IMR-90 (cell line): ENCODE results near the gene NBEAL1. TPM values are rescaled to one million over a fixed set of nuclear protein-coding genes. Genes with fewer than 3 reads are reported as not detected.

Experiments
- ATAC-seq: fragments of 200-7000 bp; cut with Tn5 transposase; 2 replicates; pipeline ENCODE4 v1.9.1; 2020; ENCODE audit warnings: low read depth, mild to moderate bottlenecking, moderate library complexity
- BruUV-seq: library from RNA; stranded (reverse); fragments of 400-500 nt; replicated peaks from 2 replicates; lab custom pipeline; 2021; lab: Mats Ljungman, UMichigan
- CTCF ChIA-PET: fragments of 300-600 bp; formaldehyde crosslinking; extraction: SDS; loops from one replicate; lab custom pipeline; 2021; ENCODE audit warnings: antibody characterized with exemption; lab: Yijun Ruan, JAX
- POLR2A ChIA-PET: fragments of 300-600 bp; sonication (Branson Sonifier 250); formaldehyde crosslinking; loops from one replicate; lab custom pipeline; 2022; ENCODE audit warnings: antibody characterized with exemption; ENCODE audit not compliant: unreplicated experiment; lab: Charles Lee
- DNase-seq: peaks from one replicate; pipeline ENCODE4 v3.0.0; 2013
- H2AFZ ChIP-seq: replicated peaks from 2 replicates; pipeline ENCODE3; 2013; ENCODE audit warnings: low read length, mild to moderate bottlenecking; ENCODE audit not compliant: poor library complexity
- H2AK5ac ChIP-seq: 2 replicates; pipeline ENCODE4 v1.6.1; 2013; ENCODE audit warnings: low read depth, low read length, inconsistent platforms
- H2AK9ac ChIP-seq: replicated peaks from 2 replicates; pipeline ENCODE3; 2013; ENCODE audit warnings: mild to moderate bottlenecking, low read depth, low read length, moderate library complexity; ENCODE audit not compliant: poor library complexity
- H2BK120ac ChIP-seq: 2 replicates; pipeline ENCODE4 v1.6.1; 2013; ENCODE audit warnings: low read depth, low read length, inconsistent platforms
- H2BK15ac ChIP-seq: 3 replicates; pipeline ENCODE4 v1.6.1; 2013; ENCODE audit warnings: low read depth, low read length, inconsistent platforms
- H2BK20ac ChIP-seq: 2 replicates; pipeline ENCODE4 v1.6.1; 2013; ENCODE audit warnings: low read depth, mild to moderate bottlenecking, inconsistent platforms, low read length, moderate library complexity
- H2BK5ac ChIP-seq: 2 replicates; pipeline ENCODE4 v1.6.1; 2013; ENCODE audit warnings: mild to moderate bottlenecking, low read depth, low read length, inconsistent platforms; ENCODE audit not compliant: poor library complexity, severe bottlenecking
- H3K14ac ChIP-seq: replicated peaks from 2 replicates; pipeline ENCODE4 v1.6.1; 2013; ENCODE audit warnings: low read depth, low read length, inconsistent platforms
- H3K18ac ChIP-seq: 2 replicates; pipeline ENCODE4 v1.6.1; 2013; ENCODE audit warnings: low read depth, low read length, control low read depth
- H3K23ac ChIP-seq: 2 replicates; pipeline ENCODE4 v1.6.1; 2013; ENCODE audit warnings: low read depth, low read length, inconsistent platforms
- H3K27ac ChIP-seq: 2 replicates; pipeline ENCODE4 v1.5.1; 2013; ENCODE audit warnings: mild to moderate bottlenecking, control low read depth, low read length; ENCODE audit not compliant: insufficient read depth
- H3K27me3 ChIP-seq: 2 replicates; pipeline ENCODE4 v1.6.1; 2013; ENCODE audit warnings: low read length; ENCODE audit not compliant: control insufficient read depth, insufficient read depth
- H3K36me3 ChIP-seq: 2 replicates; pipeline ENCODE4 v1.6.1; 2013; ENCODE audit warnings: low read length, mixed read lengths; ENCODE audit not compliant: control insufficient read depth, insufficient read depth
- H3K4ac ChIP-seq: 2 replicates; pipeline ENCODE4 v1.6.1; 2013; ENCODE audit warnings: low read depth, low read length, inconsistent platforms
- H3K4me1 ChIP-seq: 2 replicates; pipeline ENCODE4 v1.6.1; 2013; ENCODE audit warnings: low read length, mixed read lengths; ENCODE audit not compliant: control insufficient read depth, insufficient read depth
- H3K4me2 ChIP-seq: 2 replicates; pipeline ENCODE4 v1.6.1; 2013; ENCODE audit warnings: low read depth, mild to moderate bottlenecking, control low read depth, low read length, moderate library complexity
- H3K4me3 ChIP-seq: 2 replicates; pipeline ENCODE4 v1.5.1; 2013; ENCODE audit warnings: low read depth, mild to moderate bottlenecking, control low read depth, low read length, moderate library complexity; ENCODE audit not compliant: insufficient read depth
- H3K56ac ChIP-seq: 2 replicates; pipeline ENCODE4 v1.6.1; 2013; ENCODE audit warnings: low read length, inconsistent platforms; ENCODE audit not compliant: insufficient read depth; ENCODE audit errors: extremely low read depth
- H3K79me1 ChIP-seq, 2 experiments: 2 replicates each; pipeline ENCODE4 v1.6.1; 2013; ENCODE audit warnings: low read length in 2 of 2, inconsistent platforms in 1 of 2, low read depth in 1 of 2
- H3K9ac ChIP-seq: 2 replicates; pipeline ENCODE4 v1.6.1; 2013; ENCODE audit warnings: low read depth, low read length, control low read depth
- H3K9me1 ChIP-seq: 2 replicates; pipeline ENCODE4 v1.6.1; 2013; ENCODE audit warnings: low read length, inconsistent platforms; ENCODE audit not compliant: insufficient read depth
- H3K9me3 ChIP-seq: 2 replicates; pipeline ENCODE4 v1.6.1; 2013; ENCODE audit warnings: low read length; ENCODE audit not compliant: control insufficient read depth, insufficient read depth
- H4K20me1 ChIP-seq: 2 replicates; pipeline ENCODE4 v1.6.1; 2013; ENCODE audit warnings: low read length, inconsistent platforms; ENCODE audit not compliant: insufficient read depth
- H4K5ac ChIP-seq: 2 replicates; pipeline ENCODE4 v1.6.1; 2013; ENCODE audit warnings: mild to moderate bottlenecking, low read depth, low read length, control low read depth
- H4K8ac ChIP-seq, 2 experiments: 2 replicates each; pipeline ENCODE4 v1.6.1; 2013; ENCODE audit warnings: low read depth in 2 of 2, low read length in 2 of 2, control low read depth in 1 of 2, inconsistent platforms in 1 of 2
- H4K91ac ChIP-seq: 2 replicates; pipeline ENCODE4 v1.6.1; 2013; ENCODE audit warnings: low read depth, low read length, inconsistent platforms; ENCODE audit not compliant: insufficient read depth
- BHLHE40 ChIP-seq: fragments of 150-350 bp; IDR thresholded peaks from 2 replicates; pipeline ENCODE4 v1.6.1; 2016; ENCODE audit warnings: mild to moderate bottlenecking, low read depth, low read length
- CEBPB ChIP-seq: IDR thresholded peaks from 2 replicates; pipeline ENCODE4 v1.6.1; 2012; ENCODE audit warnings: low read depth, low read length, improper control_type of control experiment
- CHD1 ChIP-seq: IDR thresholded peaks from 2 replicates; pipeline ENCODE4 v1.6.1; 2012; ENCODE audit warnings: low read depth, low read length, improper control_type of control experiment
- CTCF ChIP-seq: conservative IDR thresholded peaks from 2 replicates; pipeline ENCODE4 v1.5.1; 2012; ENCODE audit warnings: mild to moderate bottlenecking, low read depth, low read length, improper control_type of control experiment
- ELK1 ChIP-seq: fragments of 150-350 bp; IDR thresholded peaks from 2 replicates; pipeline ENCODE4 v1.6.1; 2016; ENCODE audit warnings: low read depth, mild to moderate bottlenecking, low read length, moderate library complexity, borderline replicate concordance
- MAFK ChIP-seq: IDR thresholded peaks from 2 replicates; pipeline ENCODE4 v1.6.1; 2012; ENCODE audit warnings: low read depth, low read length, improper control_type of control experiment
- MAZ ChIP-seq: IDR thresholded peaks from 2 replicates; pipeline ENCODE4 v1.6.1; 2012; ENCODE audit warnings: low read depth, mild to moderate bottlenecking, low read length, improper control_type of control experiment, moderate library complexity, borderline replicate concordance
- MXI1 ChIP-seq: IDR thresholded peaks from 2 replicates; pipeline ENCODE4 v1.6.1; 2012; ENCODE audit warnings: low read depth, mild to moderate bottlenecking, low read length, moderate library complexity, borderline replicate concordance
- NFE2L2 ChIP-seq: fragments of 150-350 bp; IDR thresholded peaks from 2 replicates; pipeline ENCODE4 v1.6.1; 2016; ENCODE audit warnings: low read depth, mild to moderate bottlenecking, low read length
- RAD21 ChIP-seq: IDR thresholded peaks from 2 replicates; pipeline ENCODE4 v1.6.1; 2012; ENCODE audit warnings: low read length, improper control_type of control experiment
- RCOR1 ChIP-seq: IDR thresholded peaks from 2 replicates; pipeline ENCODE4 v1.6.1; 2012; ENCODE audit warnings: mild to moderate bottlenecking, low read length, improper control_type of control experiment; ENCODE audit not compliant: insufficient replicate concordance
- RFX5 ChIP-seq: IDR thresholded peaks from 2 replicates; pipeline ENCODE4 v1.8.0; 2012; ENCODE audit warnings: low read depth, mild to moderate bottlenecking, low read length, moderate library complexity
- SMC3 ChIP-seq: fragments of 150-350 bp; IDR thresholded peaks from 2 replicates; pipeline ENCODE4 v1.6.1; 2016; ENCODE audit warnings: low read depth, mild to moderate bottlenecking, antibody characterized with exemption, low read length, moderate library complexity
- USF2 ChIP-seq: fragments of 150-350 bp; IDR thresholded peaks from 2 replicates; pipeline ENCODE4 v1.6.1; 2017; ENCODE audit warnings: mild to moderate bottlenecking, antibody characterized with exemption, low read length, low read depth
- WGBS, 2 experiments: methylation state at CpG; one replicate each; pipeline versions ENCODE4 v1.1.5 to v1.1.7; 2013; ENCODE audit warnings: missing lambda C conversion rate in 2 of 2; ENCODE audit not compliant: insufficient read length in 1 of 2; ENCODE audit errors: extremely low coverage in 2 of 2; 5-methylcytosine and 5-hydroxymethylcytosine counted together
- dilution Hi-C: fragments of 300-500 bp; cut with HindIII; formaldehyde crosslinking; loops from one replicate; pipeline ENCODE4 v1.14.3; 2018; ENCODE audit warnings: low sequenced_read_pairs; ENCODE audit not compliant: unreplicated experiment
- in situ Hi-C: fragments of 300-500 bp; cut with MboI; formaldehyde crosslinking; loops from 3 replicates; pipeline ENCODE4 v1.14.3; 2019; ENCODE audit warnings: low sequenced_read_pairs, inconsistent platforms, mixed read lengths
- intact Hi-C: fragments of 100-400 bp; cut with micrococcal nuclease; formaldehyde crosslinking; loops from 2 replicates; pipeline ENCODE4 v1.10.0; 2022
- polyA plus RNA-seq, 3 experiments: library from polyadenylated mRNA; depleted of rRNA; stranded (reverse); fragments of >200 nt; gene quantifications; 2 replicates each; pipeline ENCODE4 v1.2.3, GENCODE V29; 2012; ENCODE audit warnings: low replicate concordance in 1 of 3
- total RNA-seq: library from RNA; depleted of rRNA; stranded (reverse); fragments of >200 nt; gene quantifications from 2 replicates; pipeline ENCODE4 v1.2.3, GENCODE V29; 2012

The NBEAL1 gene
- total and polyA plus RNA-seq, 2 of the 4 experiments (the other 2 are of a cell fraction): 6.4 to 38.0 TPM

- TF ChIP-seq CTCF (no peak), RFX5 (no peak), MAZ (no peak), BHLHE40 (no peak)
These were observed 227.8 kb downstream of the NBEAL1 start (continued) for GRCh38 chr2:203242518-203242917.

GRCh38 chr2:203246646-203247045 lies 232.0 kb downstream of the NBEAL1 start:
- in situ Hi-C loops: loop anchor here (25.0 kb wide), 1 partner anchor 566 kb away; no protein-coding TSS in a partner anchor
- peaks cover 18% of the 10 kb centered on the region for H3K36me3 ChIP-seq
- TF ChIP-seq RCOR1: no peak
- no peak for TF ChIP-seq CEBPB
- TF ChIP-seq RFX5: no peak
- no peak for TF ChIP-seq SMC3
- TF ChIP-seq CHD1: no peak
- TF ChIP-seq MAFK: no peak
- TF ChIP-seq USF2: no peak
- TF ChIP-seq RAD21: no peak
- no peak for TF ChIP-seq NFE2L2
- TF ChIP-seq MAZ: no peak
- no peak for TF ChIP-seq ELK1
- TF ChIP-seq MXI1: no peak

More at GRCh38 chr2:203246646-203247045, 232.0 kb downstream of the NBEAL1 start:
- H3K4ac ChIP-seq: no peak overlapping the region
- no peak overlapping the region for H3K18ac ChIP-seq
- BruUV-seq: no TSS peak
- H3K9me1 ChIP-seq: no peaks in the 10 kb centered on the region
- H3K27ac ChIP-seq: no peak overlapping the region
- no peak overlapping the region for H3K4me2 ChIP-seq
- ATAC-seq (no peak), DNase-seq (no peak)
- H3K4me3 ChIP-seq: no peak overlapping the region
- H3K4me1 ChIP-seq: no peaks in the 10 kb centered on the region
- no peaks in the 10 kb centered on the region for H3K9me3 ChIP-seq
- intact Hi-C loops: no loop called here
- no peak overlapping the region for H2AK5ac ChIP-seq
- no peaks in the 10 kb centered on the region for H3K27me3 ChIP-seq
- no peak overlapping the region for H4K8ac ChIP-seq
- H3K56ac ChIP-seq: no peak overlapping the region
- no peak overlapping the region for H2BK20ac ChIP-seq
- no peaks in the 10 kb centered on the region for H4K20me1 ChIP-seq
- WGBS, 2 experiments: no CpG with 5 or more reads among the region's 3 CpGs
- no peak overlapping the region for H2AFZ ChIP-seq
- no peak overlapping the region for H2BK15ac ChIP-seq
- CTCF ChIA-PET: no interaction called here
- H3K9ac ChIP-seq: no peak overlapping the region
- no peak overlapping the region for H4K91ac ChIP-seq
- no peak overlapping the region for H3K14ac ChIP-seq
- H4K5ac ChIP-seq: no peak overlapping the region
- dilution Hi-C loops: no loop called here
- no peak overlapping the region for H2AK9ac ChIP-seq
- H2BK5ac ChIP-seq: no peak overlapping the region
- POLR2A ChIA-PET: no interaction called here
- H3K23ac ChIP-seq: no peak overlapping the region
- H2BK120ac ChIP-seq: no peak overlapping the region
- H3K79me1 ChIP-seq: peaks cover 6 to 22% of the 10 kb centered on the region in 2 experiments; a peak in 3 of 4 replicates
